GM15510 (cell line): ENCODE results near the gene SCYL1.
A peak's percentile ranks its signal among the peaks of the same experiment; 100 is the strongest.

Experiments
- POLR2A ChIP-seq: IDR thresholded peaks from 3 replicates; pipeline ENCODE4 v1.6.1; 2011; ENCODE audit warnings: borderline replicate concordance; ENCODE audit not compliant: insufficient read length; ENCODE audit errors: extremely low read depth

SCYL1 gene

GRCh38 chr11:65491163-65491465 is 33.8 kb upstream of the SCYL1 start:
- no peak for TF ChIP-seq POLR2A

- no peak for TF ChIP-seq POLR2A
These were observed 33.1 kb upstream of the SCYL1 start for GRCh38 chr11:65491614-65492386.

- TF ChIP-seq POLR2A, result no peak
These were observed 32.6 kb upstream of the SCYL1 start for GRCh38 chr11:65492387-65492636.

- peak; percentile 13 for TF ChIP-seq POLR2A
These were observed 32.1 kb upstream of the SCYL1 start for GRCh38 chr11:65492637-65493366.

GRCh38 chr11:65493367-65494176 is 31.3 kb upstream of the SCYL1 start:
- peak; percentile 30 for TF ChIP-seq POLR2A

- no peak for TF ChIP-seq POLR2A
These were observed 28.4 kb upstream of the SCYL1 start for GRCh38 chr11:65496304-65497140.

- TF ChIP-seq POLR2A, result peak; percentile 88
These were observed 27.5 kb upstream of the SCYL1 start for GRCh38 chr11:65497141-65498041.

GRCh38 chr11:65498042-65498726 is 26.7 kb upstream of the SCYL1 start:
- no peak for TF ChIP-seq POLR2A

GRCh38 chr11:65498727-65498976 is 26.2 kb upstream of the SCYL1 start:
- no peak for TF ChIP-seq POLR2A

- TF ChIP-seq POLR2A, result peak; percentile 100
These were observed 25.7 kb upstream of the SCYL1 start, which contains the start of gene MALAT1 for GRCh38 chr11:65498977-65499712. Gene MALAT1 (plus strand): TSS chr11:65499045.

GRCh38 chr11:65499713-65500386 is 25.0 kb upstream of the SCYL1 start:
- TF ChIP-seq POLR2A, result no peak
